ENCODE measurements around the gene ZNF823.

ZNF823 gene

DNA sequence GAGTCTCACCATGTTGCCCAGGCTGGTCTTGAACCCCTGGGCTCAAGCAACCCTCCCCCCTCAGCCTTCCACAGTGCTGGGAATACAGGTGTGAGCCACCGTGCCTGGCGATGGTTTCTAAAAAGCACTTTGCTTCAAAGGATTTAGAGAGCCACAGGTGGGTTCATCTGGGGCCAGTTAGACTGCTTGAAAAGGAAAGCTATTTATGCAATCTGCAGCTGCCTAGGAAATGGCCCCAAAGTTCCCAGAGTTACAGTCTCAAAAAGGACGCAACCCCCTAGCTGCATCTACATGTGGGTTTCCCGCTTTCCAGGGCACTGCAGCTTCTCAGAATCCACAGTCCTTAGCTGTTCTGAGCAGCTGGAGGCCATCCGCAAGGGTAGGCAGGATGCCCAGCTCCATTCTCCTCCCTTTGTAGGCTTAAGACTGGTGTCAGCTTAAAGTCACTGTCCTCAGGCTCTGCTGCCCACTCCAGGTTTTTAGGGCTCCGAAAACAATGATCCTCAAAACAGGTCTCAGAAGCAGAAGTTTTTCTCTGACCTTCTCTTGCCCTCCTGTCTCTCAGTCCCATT lies 41.4 kb downstream of the ZNF823 start:
- no peaks in the 10 kb centered on the region for H3K9me3 ChIP-seq (ENCODE audit: control insufficient read depth, low read length)
- no peak overlapping the region for H3K4me2 ChIP-seq (ENCODE audit: low read length)
- no peaks in the 10 kb centered on the region for H3K27me3 ChIP-seq (ENCODE audit: control insufficient read depth, insufficient read depth, low read length)
- no peaks in the 10 kb centered on the region for H3K36me3 ChIP-seq (ENCODE audit: control insufficient read depth, insufficient read depth, low read length)
- H3K9ac ChIP-seq, result no peak overlapping the region
- no peak overlapping the region for H2AFZ ChIP-seq
- H3K4me3 ChIP-seq (ENCODE audit: low read depth, low read length), result no peak overlapping the region
- H3K27ac ChIP-seq, result no peak overlapping the region
- TF ChIP-seq, protein P1, sequence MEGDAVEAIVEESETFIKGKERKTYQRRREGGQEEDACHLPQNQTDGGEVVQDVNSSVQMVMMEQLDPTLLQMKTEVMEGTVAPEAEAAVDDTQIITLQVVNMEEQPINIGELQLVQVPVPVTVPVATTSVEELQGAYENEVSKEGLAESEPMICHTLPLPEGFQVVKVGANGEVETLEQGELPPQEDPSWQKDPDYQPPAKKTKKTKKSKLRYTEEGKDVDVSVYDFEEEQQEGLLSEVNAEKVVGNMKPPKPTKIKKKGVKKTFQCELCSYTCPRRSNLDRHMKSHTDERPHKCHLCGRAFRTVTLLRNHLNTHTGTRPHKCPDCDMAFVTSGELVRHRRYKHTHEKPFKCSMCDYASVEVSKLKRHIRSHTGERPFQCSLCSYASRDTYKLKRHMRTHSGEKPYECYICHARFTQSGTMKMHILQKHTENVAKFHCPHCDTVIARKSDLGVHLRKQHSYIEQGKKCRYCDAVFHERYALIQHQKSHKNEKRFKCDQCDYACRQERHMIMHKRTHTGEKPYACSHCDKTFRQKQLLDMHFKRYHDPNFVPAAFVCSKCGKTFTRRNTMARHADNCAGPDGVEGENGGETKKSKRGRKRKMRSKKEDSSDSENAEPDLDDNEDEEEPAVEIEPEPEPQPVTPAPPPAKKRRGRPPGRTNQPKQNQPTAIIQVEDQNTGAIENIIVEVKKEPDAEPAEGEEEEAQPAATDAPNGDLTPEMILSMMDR (IDR thresholded peaks at IDR 0.05), result no peak
- no peaks in the 10 kb centered on the region for H3K79me2 ChIP-seq
- no peaks in the 10 kb centered on the region for H3K4me1 ChIP-seq

DNA sequence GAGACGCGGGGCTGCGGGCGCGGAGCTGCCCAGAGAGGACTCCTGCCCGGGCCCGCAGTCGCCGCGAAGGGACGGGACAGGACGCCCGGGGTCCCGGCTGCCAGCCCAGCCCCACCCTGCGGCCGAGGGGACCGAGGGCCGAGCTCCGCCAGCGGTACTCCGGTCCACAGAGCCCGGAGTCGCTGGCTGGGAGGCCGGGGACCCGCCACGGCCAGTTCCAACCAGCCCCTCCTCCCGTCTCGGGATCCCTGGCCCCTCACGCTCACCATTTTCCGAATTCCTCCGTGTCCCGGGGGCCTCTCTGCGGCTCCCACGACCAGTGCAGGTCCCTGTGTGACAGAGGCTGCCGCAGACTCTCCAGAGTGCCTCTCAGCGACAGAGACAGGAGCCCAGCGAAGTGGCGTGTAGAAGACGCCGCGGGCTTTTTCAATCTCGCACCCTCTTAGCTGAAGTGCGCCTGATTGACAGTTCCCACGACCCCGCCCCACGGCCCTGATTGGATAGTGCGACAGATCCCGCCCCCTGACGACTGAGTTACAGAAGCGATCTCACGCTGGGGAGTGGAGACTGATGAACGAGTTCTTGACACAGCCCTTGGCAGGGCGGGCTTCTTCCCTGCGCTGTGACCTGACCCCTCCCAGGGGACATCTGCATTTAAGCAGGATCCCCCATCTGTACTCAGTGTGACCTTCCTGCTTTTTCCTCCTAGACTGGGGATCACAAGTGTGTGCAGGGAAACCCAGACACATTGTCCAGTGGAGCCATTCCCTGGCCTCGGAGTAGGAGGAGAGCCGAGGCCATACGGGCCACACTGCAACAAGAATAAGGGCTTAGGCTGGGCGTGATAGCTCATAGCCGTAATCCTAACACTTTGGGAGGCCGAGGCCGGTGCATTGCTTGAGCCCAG lies 44.0 kb downstream of the ZNF823 start:
- Histone ChIP-seq H2AFZ (peak overlapping the region; percentile 93), H3K27ac (peak overlapping the region; percentile 15)

DNA sequence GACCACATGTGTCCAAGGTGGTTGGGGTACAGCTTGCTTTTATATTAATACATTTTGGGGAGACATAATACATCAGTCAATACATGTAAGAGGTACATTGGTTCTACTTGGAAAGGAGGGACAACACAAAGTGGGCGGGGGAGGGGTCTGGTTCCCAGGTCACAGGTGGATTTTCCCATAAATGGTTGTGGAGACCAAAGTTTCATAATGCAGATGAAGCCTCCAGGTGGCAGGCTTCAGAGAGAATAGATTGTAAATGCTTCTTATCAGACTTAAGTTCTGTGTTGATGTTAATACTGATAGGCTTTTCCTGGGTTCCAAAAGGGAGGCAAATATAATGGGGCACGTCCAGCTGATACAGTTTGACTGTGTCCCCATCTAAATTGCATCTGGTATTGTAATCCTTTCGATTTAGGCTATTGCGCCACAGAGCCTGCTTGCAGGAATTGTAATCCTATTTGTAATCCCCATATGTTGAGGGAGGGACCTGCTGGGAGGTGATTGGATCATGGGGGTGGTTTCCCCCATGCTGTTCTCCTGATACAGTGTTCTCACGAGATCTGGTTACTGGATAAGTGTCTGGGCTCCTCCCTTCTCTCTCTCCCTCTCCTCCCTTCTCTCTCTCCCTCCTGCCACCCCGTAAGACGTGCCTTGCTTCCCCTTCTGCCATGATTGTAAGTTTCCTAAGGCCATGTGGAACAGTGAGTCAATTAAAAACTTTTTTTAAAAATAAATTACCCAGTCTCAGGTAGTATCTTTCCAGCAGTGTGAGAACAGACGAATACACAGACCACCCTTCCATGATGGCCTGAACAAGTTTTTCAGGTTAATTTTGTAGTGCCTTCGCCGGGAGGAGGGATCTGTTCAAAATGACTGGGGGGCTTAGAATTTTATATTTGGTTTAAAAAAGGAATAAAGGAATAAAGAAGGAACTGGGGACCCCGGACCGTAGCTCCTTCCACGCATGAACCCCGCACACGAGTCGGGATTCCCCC lies 44.9 kb downstream of the ZNF823 start:
- Histone ChIP-seq H3K27me3 (ENCODE audit: control insufficient read depth, insufficient read depth, low read length) (no peaks in the 10 kb centered on the region), H3K4me2 (ENCODE audit: low read length) (peak overlapping the region; percentile 100), H3K9me3 (ENCODE audit: control insufficient read depth, low read length) (no peaks in the 10 kb centered on the region), H3K27ac (no peak overlapping the region), H3K4me1 (peaks cover 4% of the 10 kb centered on the region), H3K4me3 (ENCODE audit: low read depth, low read length) (peak overlapping the region; percentile 85), H3K9ac (no peak overlapping the region), H3K79me2 (no peaks in the 10 kb centered on the region), H3K36me3 (ENCODE audit: control insufficient read depth, insufficient read depth, low read length) (no peaks in the 10 kb centered on the region), H2AFZ (peak overlapping the region; percentile 93)
- TF ChIP-seq, protein P1 (IDR thresholded peaks at IDR 0.05), result peak; percentile 6

More for the DNA sequence above, 44.0 kb downstream of the ZNF823 start:
- TF ChIP-seq, protein P1 (IDR thresholded peaks at IDR 0.05), result no peak
- no peaks in the 10 kb centered on the region for H3K27me3 ChIP-seq (ENCODE audit: control insufficient read depth, insufficient read depth, low read length)
- H3K79me2 ChIP-seq, result no peaks in the 10 kb centered on the region
- peak overlapping the region; percentile 100 for H3K4me2 ChIP-seq (ENCODE audit: low read length)
- no peaks in the 10 kb centered on the region for H3K9me3 ChIP-seq (ENCODE audit: control insufficient read depth, low read length)
- H3K36me3 ChIP-seq (ENCODE audit: control insufficient read depth, insufficient read depth, low read length), result no peaks in the 10 kb centered on the region
- peak overlapping the region; percentile 85 for H3K4me3 ChIP-seq (ENCODE audit: low read depth, low read length)
- H3K9ac ChIP-seq, result no peak overlapping the region
- peaks cover 4% of the 10 kb centered on the region for H3K4me1 ChIP-seq

DNA sequence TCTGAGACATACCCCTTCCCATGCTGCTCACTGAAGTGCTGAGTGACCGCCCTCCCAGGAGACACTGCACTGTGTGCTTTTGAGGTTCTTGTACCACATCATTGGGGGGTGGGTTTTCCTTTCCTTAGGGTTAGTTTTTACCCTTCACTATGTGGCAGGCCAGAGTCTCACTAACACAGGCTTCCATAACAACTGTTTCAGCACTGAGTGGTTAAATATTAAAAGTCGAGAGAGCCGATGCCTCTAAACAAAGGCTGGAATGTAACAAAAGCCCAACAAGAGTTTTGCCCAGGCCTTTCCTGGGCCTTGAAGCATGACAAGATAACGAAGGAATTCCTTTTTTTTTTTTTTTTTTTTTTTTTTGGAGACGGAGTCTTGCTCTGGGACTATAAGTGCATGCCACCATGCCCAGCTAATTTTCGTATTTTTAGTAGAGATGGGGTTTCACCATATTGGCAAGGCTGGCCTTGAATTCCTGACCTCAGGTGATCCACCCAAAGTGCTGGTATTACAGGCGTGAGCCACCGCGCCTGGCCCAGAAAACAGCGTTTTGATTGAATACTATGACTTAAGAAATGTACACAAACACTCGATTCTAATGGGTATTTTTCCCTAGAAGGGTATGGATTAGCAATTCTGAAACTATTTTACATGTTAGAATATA lies 46.5 kb downstream of the ZNF823 start:
- peaks cover 4% of the 10 kb centered on the region for H3K4me1 ChIP-seq
- H2AFZ ChIP-seq, result peak overlapping the region; percentile 23
- TF ChIP-seq, protein P1 (IDR thresholded peaks at IDR 0.05), result no peak
- no peaks in the 10 kb centered on the region for H3K36me3 ChIP-seq (ENCODE audit: control insufficient read depth, insufficient read depth, low read length)
- H3K4me3 ChIP-seq (ENCODE audit: low read depth, low read length), result no peak overlapping the region
- no peaks in the 10 kb centered on the region for H3K79me2 ChIP-seq
- no peak overlapping the region for H3K9ac ChIP-seq
- H3K9me3 ChIP-seq (ENCODE audit: control insufficient read depth, low read length), result no peaks in the 10 kb centered on the region
- H3K4me2 ChIP-seq (ENCODE audit: low read length), result no peak overlapping the region
- H3K27me3 ChIP-seq (ENCODE audit: control insufficient read depth, insufficient read depth, low read length), result no peaks in the 10 kb centered on the region
- H3K27ac ChIP-seq, result peak overlapping the region; percentile 8

Data from parathyroid adenoma (tissue), 2 donors.